Measurements from ENCODE around the gene ENDOD1. TPM values are rescaled to one million over a fixed set of nuclear protein-coding genes. Genes with fewer than 3 reads are reported as not detected.

ENDOD1 gene
- total RNA-seq, 4 donors from 2014 or later: 22.8 to 33.7 (median 26.3) TPM

- no peak for TF ChIP-seq CTCF (IDR thresholded peaks at IDR 0.05; ENCODE audit: low read depth)
Observed at GRCh38 chr11:95135880-95136279, 46.2 kb downstream of the ENDOD1 start.

- no peak for TF ChIP-seq CTCF (IDR thresholded peaks at IDR 0.05; ENCODE audit: low read depth)
Observed at GRCh38 chr11:95137299-95137698, 47.7 kb downstream of the ENDOD1 start.

GRCh38 chr11:95138448-95138847, 48.8 kb downstream of the ENDOD1 start:
- TF ChIP-seq CTCF (IDR thresholded peaks at IDR 0.05; ENCODE audit: low read depth): no peak

- no peak for TF ChIP-seq CTCF (IDR thresholded peaks at IDR 0.05; ENCODE audit: low read depth)
Observed at GRCh38 chr11:95140397-95141033, 50.9 kb downstream of the ENDOD1 start.

- TF ChIP-seq CTCF (IDR thresholded peaks at IDR 0.05; ENCODE audit: low read depth): no peak
Observed at GRCh38 chr11:95142431-95142830, 52.8 kb downstream of the ENDOD1 start.

GRCh38 chr11:95143106-95143681, 53.5 kb downstream of the ENDOD1 start:
- no peak for TF ChIP-seq CTCF (IDR thresholded peaks at IDR 0.05; ENCODE audit: low read depth)

GRCh38 chr11:95144313-95145235, 54.9 kb downstream of the ENDOD1 start:
- no peak for TF ChIP-seq CTCF (IDR thresholded peaks at IDR 0.05; ENCODE audit: low read depth)

Measured in subcutaneous adipose tissue (tissue), 4 donors.